Smooth muscle cell of the brain vasculature (primary cell): ENCODE results near the gene ANKRD12.

Experiments used
- DNase-seq: peaks from one replicate; pipeline ENCODE4 v3.0.0-alpha.2; 2012; ENCODE audit warnings: low read depth, low spot score

ANKRD12 gene

GRCh38 chr18:9290156-9290555 is 153.6 kb downstream of the ANKRD12 start:
- DNase-seq, result no peak

- DNase-seq, result no peak
Measured at GRCh38 chr18:9292047-9292446, 155.5 kb downstream of the ANKRD12 start.

- DNase-seq, result no peak
Measured at GRCh38 chr18:9293948-9294347, 157.4 kb downstream of the ANKRD12 start.

GRCh38 chr18:9296233-9297006 is 159.8 kb downstream of the ANKRD12 start:
- DNase-seq, result no peak

- DNase-seq, result no peak
Measured at GRCh38 chr18:9297007-9297393, 160.4 kb downstream of the ANKRD12 start.

- no peak for DNase-seq
Measured at GRCh38 chr18:9304388-9305070, 167.9 kb downstream of the ANKRD12 start.

GRCh38 chr18:9319333-9319732 is 182.8 kb downstream of the ANKRD12 start:
- no peak for DNase-seq

GRCh38 chr18:9321017-9321452 is 184.5 kb downstream of the ANKRD12 start:
- no peak for DNase-seq

GRCh38 chr18:9321736-9322135 is 185.2 kb downstream of the ANKRD12 start:
- peak; percentile 35 for DNase-seq

- DNase-seq, result no peak
Measured at GRCh38 chr18:9322744-9323143, 186.2 kb downstream of the ANKRD12 start.

GRCh38 chr18:9323750-9324445 is 187.3 kb downstream of the ANKRD12 start:
- no peak for DNase-seq

GRCh38 chr18:9325716-9326115 is 189.1 kb downstream of the ANKRD12 start:
- no peak for DNase-seq

GRCh38 chr18:9328776-9329175 is 192.2 kb downstream of the ANKRD12 start:
- no peak for DNase-seq

- DNase-seq, result no peak
Measured at GRCh38 chr18:9329471-9329870, 192.9 kb downstream of the ANKRD12 start.

GRCh38 chr18:9330419-9330818 is 193.8 kb downstream of the ANKRD12 start:
- DNase-seq, result no peak

GRCh38 chr18:9333441-9334328 is 197.1 kb downstream of the ANKRD12 start:
- no peak for DNase-seq

GRCh38 chr18:9334329-9334972 is 197.9 kb downstream of the ANKRD12 start, which contains the start of gene TWSG1:
Gene TWSG1 (plus strand): TSS chr18:9334773. CDS start chr18:9337230, 2,457 bp downstream.
- peak; percentile 86 for DNase-seq

GRCh38 chr18:9334973-9335696 is 198.6 kb downstream of the ANKRD12 start:
- DNase-seq, result no peak
